HCEC 1CT (cell line): ENCODE data around the gene MXD3.
"Not testable (repeated sequence)": the region's sequence is repeated elsewhere in the genome, so short reads cannot be mapped to it uniquely, and the experiment has no call there.

Experiments
- DNase-seq: peaks from one replicate; pipeline ENCODE4 v3.0.0-alpha.2; 2017

The MXD3 gene

DNA sequence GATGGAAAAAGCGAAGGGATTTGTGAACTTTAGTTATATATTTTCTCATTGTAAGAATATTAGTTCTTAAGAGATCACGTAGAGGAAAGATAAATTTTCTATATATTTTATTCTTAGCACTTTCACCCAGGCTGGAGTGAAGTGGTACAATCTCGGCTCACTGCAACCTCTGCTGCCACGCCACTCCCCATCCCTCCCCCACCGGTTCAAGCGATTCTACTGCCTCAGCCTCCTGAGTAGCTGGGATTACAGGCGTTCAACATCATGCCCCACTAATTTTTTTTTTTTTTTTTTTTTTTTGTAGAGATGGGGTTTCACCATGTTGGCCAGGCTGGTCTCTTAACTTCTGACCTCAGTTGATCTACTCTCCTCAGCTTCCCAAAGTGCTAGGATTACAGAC lies 50.7 kb downstream of the MXD3 start:
- DNase-seq, result no peak

GRCh38 chr5:177258711-177259110 lies 53.0 kb downstream of the MXD3 start:
- not testable (repeated sequence) for DNase-seq
